HepG2 (cell line): ENCODE results near the gene LCN1. TPM values are rescaled to one million over a fixed set of nuclear protein-coding genes. Genes with fewer than 3 reads are reported as not detected.

Source experiments
- CCDC6 ChIP-seq: sonication (generic); formaldehyde crosslinking; IDR thresholded peaks from 2 replicates; pipeline ENCODE4 v1.8.1; 2022; ENCODE audit warnings: mild to moderate bottlenecking, missing genetic modification reagents, moderate library complexity
- DMAP1 ChIP-seq: IDR thresholded peaks from 2 replicates; pipeline ENCODE4 v1.6.1; 2016
- DNMT1 ChIP-seq: sonication (generic); formaldehyde crosslinking; IDR thresholded peaks from 2 replicates; pipeline ENCODE4 v1.5.1; 2020; ENCODE audit warnings: mild to moderate bottlenecking, missing genetic modification reagents
- FOXA1 ChIP-seq, 2 experiments: fragments of 450-650 bp in 1 of 2; sonication (generic) in 1 of 2; formaldehyde crosslinking in 1 of 2; IDR thresholded peaks; 2 replicates each; pipeline versions ENCODE4 v1.4.0 to v1.6.1; 2016 to 2020; ENCODE audit warnings: missing genetic modification reagents in 1 of 2
- HNF4A ChIP-seq: sonication (generic); formaldehyde crosslinking; IDR thresholded peaks from 2 replicates; pipeline ENCODE4 v1.4.0; 2020; ENCODE audit warnings: missing genetic modification reagents
- HNRNPK ChIP-seq: fragments of 200-400 bp; formaldehyde crosslinking; IDR thresholded peaks from 2 replicates; pipeline ENCODE4 v1.6.1; 2018; ENCODE audit warnings: low read length, low read depth, moderate library complexity, mild to moderate bottlenecking; ENCODE audit not compliant: poor library complexity, severe bottlenecking
- IRF2 ChIP-seq: IDR thresholded peaks from 2 replicates; pipeline ENCODE4 v1.6.1; 2018; ENCODE audit warnings: missing genetic modification reagents, missing compliant biosample characterization
- KMT2A ChIP-seq: sonication (generic); formaldehyde crosslinking; IDR thresholded peaks from 2 replicates; pipeline ENCODE4 v1.4.0; 2020; ENCODE audit warnings: missing genetic modification reagents
- NFIB ChIP-seq: sonication (generic); formaldehyde crosslinking; IDR thresholded peaks from 2 replicates; pipeline ENCODE4 v1.9.0; 2021; ENCODE audit warnings: missing genetic modification reagents, mild to moderate bottlenecking, borderline replicate concordance
- NKX3-1 ChIP-seq: sonication (generic); formaldehyde crosslinking; IDR thresholded peaks from 2 replicates; pipeline ENCODE4 v1.5.0; 2020; ENCODE audit warnings: missing genetic modification reagents
- PCBP1 ChIP-seq: fragments of 200-400 bp; formaldehyde crosslinking; IDR thresholded peaks from 2 replicates; pipeline ENCODE4 v1.6.1; 2017; ENCODE audit warnings: mild to moderate bottlenecking, low read depth, low read length, borderline replicate concordance
- RFXAP ChIP-seq: sonication (generic); formaldehyde crosslinking; IDR thresholded peaks from 2 replicates; pipeline ENCODE4 v1.4.0; 2020; ENCODE audit warnings: missing genetic modification reagents, borderline replicate concordance
- SOX13 ChIP-seq, 3 experiments: fragments of 450-650 bp in 1 of 3; sonication (generic) in 1 of 3; formaldehyde crosslinking in 1 of 3; IDR thresholded peaks in 2 of 3; conservative IDR thresholded peaks in 1 of 3; 2 replicates each; pipeline versions ENCODE4 v1.5.0 to v1.6.1; 2016 to 2020; ENCODE audit warnings: antibody characterized with exemption in 1 of 3, mild to moderate bottlenecking in 1 of 3, missing compliant biosample characterization in 1 of 3, missing genetic modification reagents in 1 of 3, moderate library complexity in 1 of 3
- ZFY ChIP-seq: sonication (generic); formaldehyde crosslinking; IDR thresholded peaks from 2 replicates; pipeline ENCODE4 v1.4.0; 2020; ENCODE audit warnings: missing genetic modification reagents
- ZMYM3 ChIP-seq: sonication (generic); formaldehyde crosslinking; IDR thresholded peaks from 2 replicates; pipeline ENCODE4 v1.5.1; 2020; ENCODE audit warnings: mild to moderate bottlenecking, missing genetic modification reagents
- ZNF138 ChIP-seq: sonication (generic); formaldehyde crosslinking; IDR thresholded peaks from 2 replicates; pipeline ENCODE4 v1.5.0; 2020; ENCODE audit warnings: mild to moderate bottlenecking, low read depth, missing genetic modification reagents
- ZNF235 ChIP-seq: sonication (generic); formaldehyde crosslinking; IDR thresholded peaks from 2 replicates; pipeline ENCODE4 v1.8.1; 2023; ENCODE audit warnings: mild to moderate bottlenecking, missing genetic modification reagents, borderline replicate concordance
- ZNF331 ChIP-seq: sonication (generic); formaldehyde crosslinking; IDR thresholded peaks from 2 replicates; pipeline ENCODE4 v1.4.0; 2020; ENCODE audit warnings: missing genetic modification reagents
- ZNF678 ChIP-seq: sonication (generic); formaldehyde crosslinking; IDR thresholded peaks from 2 replicates; pipeline ENCODE4 v1.4.0; 2020; ENCODE audit warnings: mild to moderate bottlenecking, missing genetic modification reagents
- polyA plus RNA-seq, 8 experiments: library from polyadenylated mRNA; depleted of rRNA in 3 of 8; stranded (reverse) in 7 of 8; unstranded in 1 of 8; fragments of >200 nt; fragmentation: Illumina TruSeq in 4 of 8; extraction: Trizol in 4 of 8; gene quantifications; 2 replicates each; pipeline versions ENCODE4 v1.2.1 to v1.2.3, GENCODE V29; 2011 to 2016; ENCODE audit warnings: low read depth in 4 of 8, missing spikeins in 1 of 8, mixed read lengths in 1 of 8; ENCODE audit not compliant: insufficient read depth in 1 of 8
- total RNA-seq, 5 experiments: library from RNA; depleted of rRNA; stranded (reverse); fragments of >200 nt; fragmentation: Illumina TruSeq; extraction: Trizol; gene quantifications; 2 replicates each; pipeline ENCODE4 v1.2.3, GENCODE V29; 2016; ENCODE audit warnings: low read depth in 1 of 5
- TF ChIP-seq, protein P1 (sequence below): sonication (generic); formaldehyde crosslinking; IDR thresholded peaks from 2 replicates; pipeline ENCODE4 v1.5.1; 2020; ENCODE audit warnings: mild to moderate bottlenecking, missing genetic modification reagents, moderate library complexity
- TF ChIP-seq, protein P2 (sequence below): sonication (generic); formaldehyde crosslinking; IDR thresholded peaks from 2 replicates; pipeline ENCODE4 v1.4.0; 2020; ENCODE audit warnings: missing genetic modification reagents
- TF ChIP-seq, protein P3 (sequence below): sonication (generic); formaldehyde crosslinking; IDR thresholded peaks from 2 replicates; pipeline ENCODE4 v1.8.0; 2022; ENCODE audit warnings: mild to moderate bottlenecking, missing genetic modification reagents, borderline replicate concordance
- TF ChIP-seq, protein P4 (sequence below): IDR thresholded peaks from 2 replicates; pipeline ENCODE4 v1.6.1; 2016
- TF ChIP-seq, protein P5 (sequence below): sonication (generic); formaldehyde crosslinking; IDR thresholded peaks from 2 replicates; pipeline ENCODE4 v1.8.0; 2022; ENCODE audit warnings: low read depth, missing genetic modification reagents

The LCN1 gene
- total and polyA plus RNA-seq, 2 of the 13 experiments (the other 11 are each of a cell fraction or from before 2014, with no cell fraction given): not detected

DNA sequence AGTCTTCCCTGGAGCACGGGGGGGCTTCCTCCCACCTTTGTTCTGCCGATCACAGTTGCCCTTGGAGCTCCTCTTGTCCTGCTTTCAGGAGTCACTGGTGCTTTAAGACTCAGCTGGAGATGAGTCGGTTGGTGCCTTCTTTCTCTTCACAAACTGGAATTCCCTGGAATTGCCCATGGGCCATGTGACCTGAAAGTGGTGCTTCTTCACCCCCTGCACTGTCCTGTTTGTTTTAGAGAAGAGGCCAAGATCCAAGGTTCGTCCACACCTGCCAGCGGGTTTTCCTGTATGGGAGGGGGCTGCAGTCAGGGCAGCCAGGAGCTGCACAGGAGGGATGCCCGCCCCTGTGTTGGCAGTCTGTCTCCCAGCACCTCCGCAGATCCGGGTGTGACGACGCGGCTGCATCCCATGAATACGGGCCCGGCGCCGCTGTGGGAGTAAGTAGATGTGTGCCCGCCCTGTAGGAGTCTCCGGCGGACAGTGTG lies 30.2 kb upstream of the LCN1 start (continued):
- 0 out of 2 replicates have a peak, but pooled peaks have one; percentile 10 for TF ChIP-seq RFXAP (CRISPR knock-in tag)
- no peak for TF ChIP-seq CCDC6 (CRISPR knock-in tag)
- TF ChIP-seq, protein P1, sequence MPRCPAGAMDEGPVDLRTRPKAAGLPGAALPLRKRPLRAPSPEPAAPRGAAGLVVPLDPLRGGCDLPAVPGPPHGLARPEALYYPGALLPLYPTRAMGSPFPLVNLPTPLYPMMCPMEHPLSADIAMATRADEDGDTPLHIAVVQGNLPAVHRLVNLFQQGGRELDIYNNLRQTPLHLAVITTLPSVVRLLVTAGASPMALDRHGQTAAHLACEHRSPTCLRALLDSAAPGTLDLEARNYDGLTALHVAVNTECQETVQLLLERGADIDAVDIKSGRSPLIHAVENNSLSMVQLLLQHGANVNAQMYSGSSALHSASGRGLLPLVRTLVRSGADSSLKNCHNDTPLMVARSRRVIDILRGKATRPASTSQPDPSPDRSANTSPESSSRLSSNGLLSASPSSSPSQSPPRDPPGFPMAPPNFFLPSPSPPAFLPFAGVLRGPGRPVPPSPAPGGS: no peak
- TF ChIP-seq SOX13 (IDR thresholded peaks at IDR 0.05): no peak
- TF ChIP-seq SOX13 (CRISPR knock-in tag; conservative IDR thresholded peaks at IDR 0.05 in 1 of 2, IDR thresholded peaks at IDR 0.05 in 1 of 2): 0 out of 4 replicates have a peak, but pooled peaks of 1 of the 2 experiments have one; percentile 39
- TF ChIP-seq IRF2 (CRISPR knock-in tag): peak; percentile 52; the same call in 1 of the 2 replicates
- TF ChIP-seq PCBP1: no peak
- TF ChIP-seq, protein P2, sequence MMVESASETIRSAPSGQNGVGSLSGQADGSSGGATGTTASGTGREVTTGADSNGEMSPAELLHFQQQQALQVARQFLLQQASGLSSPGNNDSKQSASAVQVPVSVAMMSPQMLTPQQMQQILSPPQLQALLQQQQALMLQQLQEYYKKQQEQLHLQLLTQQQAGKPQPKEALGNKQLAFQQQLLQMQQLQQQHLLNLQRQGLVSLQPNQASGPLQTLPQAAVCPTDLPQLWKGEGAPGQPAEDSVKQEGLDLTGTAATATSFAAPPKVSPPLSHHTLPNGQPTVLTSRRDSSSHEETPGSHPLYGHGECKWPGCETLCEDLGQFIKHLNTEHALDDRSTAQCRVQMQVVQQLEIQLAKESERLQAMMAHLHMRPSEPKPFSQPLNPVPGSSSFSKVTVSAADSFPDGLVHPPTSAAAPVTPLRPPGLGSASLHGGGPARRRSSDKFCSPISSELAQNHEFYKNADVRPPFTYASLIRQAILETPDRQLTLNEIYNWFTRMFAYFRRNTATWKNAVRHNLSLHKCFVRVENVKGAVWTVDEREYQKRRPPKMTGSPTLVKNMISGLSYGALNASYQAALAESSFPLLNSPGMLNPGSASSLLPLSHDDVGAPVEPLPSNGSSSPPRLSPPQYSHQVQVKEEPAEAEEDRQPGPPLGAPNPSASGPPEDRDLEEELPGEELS (CRISPR knock-in tag): peak; percentile 51; the same call in 1 of the 2 replicates
- TF ChIP-seq, protein P3, sequence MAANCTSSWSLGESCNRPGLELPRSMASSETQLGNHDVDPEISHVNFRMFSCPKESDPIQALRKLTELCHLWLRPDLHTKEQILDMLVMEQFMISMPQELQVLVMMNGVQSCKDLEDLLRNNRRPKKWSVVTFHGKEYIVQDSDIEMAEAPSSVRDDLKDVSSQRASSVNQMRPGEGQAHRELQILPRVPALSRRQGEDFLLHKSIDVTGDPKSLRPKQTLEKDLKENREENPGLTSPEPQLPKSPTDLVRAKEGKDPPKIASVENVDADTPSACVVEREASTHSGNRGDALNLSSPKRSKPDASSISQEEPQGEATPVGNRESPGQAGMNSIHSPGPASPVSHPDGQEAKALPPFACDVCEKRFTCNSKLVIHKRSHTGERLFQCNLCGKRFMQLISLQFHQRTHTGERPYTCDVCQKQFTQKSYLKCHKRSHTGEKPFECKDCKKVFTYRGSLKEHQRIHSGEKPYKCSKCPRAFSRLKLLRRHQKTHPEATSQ: no peak
- 0 out of 2 replicates have a peak, but pooled peaks have one; percentile 50 for TF ChIP-seq ZFY (CRISPR knock-in tag)
- TF ChIP-seq ZMYM3 (CRISPR knock-in tag): peak; percentile 35; the same call in 1 of the 2 replicates
- TF ChIP-seq NKX3-1 (CRISPR knock-in tag): 0 out of 2 replicates have a peak, but pooled peaks have one; percentile 45
- peak; percentile 67; the same call in 1 of the 2 replicates for TF ChIP-seq KMT2A (CRISPR knock-in tag)
- TF ChIP-seq ZNF678 (CRISPR knock-in tag): no peak
- TF ChIP-seq HNRNPK: no peak
- TF ChIP-seq ZNF138 (CRISPR knock-in tag): no peak
- TF ChIP-seq DMAP1: peak; percentile 53
- peak; percentile 68; the same call in 1 of the 2 replicates for TF ChIP-seq ZNF331
- TF ChIP-seq, protein P4, sequence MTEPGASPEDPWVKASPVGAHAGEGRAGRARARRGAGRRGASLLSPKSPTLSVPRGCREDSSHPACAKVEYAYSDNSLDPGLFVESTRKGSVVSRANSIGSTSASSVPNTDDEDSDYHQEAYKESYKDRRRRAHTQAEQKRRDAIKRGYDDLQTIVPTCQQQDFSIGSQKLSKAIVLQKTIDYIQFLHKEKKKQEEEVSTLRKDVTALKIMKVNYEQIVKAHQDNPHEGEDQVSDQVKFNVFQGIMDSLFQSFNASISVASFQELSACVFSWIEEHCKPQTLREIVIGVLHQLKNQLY (CRISPR knock-in tag): peak; percentile 73; the same call in 1 of the 2 replicates
- no peak for TF ChIP-seq FOXA1 (IDR thresholded peaks at IDR 0.05)
- peak; percentile 78 for TF ChIP-seq FOXA1 (CRISPR knock-in tag; IDR thresholded peaks at IDR 0.05)
- TF ChIP-seq HNF4A (CRISPR knock-in tag): peak; percentile 91
- TF ChIP-seq DNMT1 (CRISPR knock-in tag): no peak
- no peak for TF ChIP-seq NFIB
- no peak for TF ChIP-seq ZNF235 (CRISPR knock-in tag)
- TF ChIP-seq, protein P5, sequence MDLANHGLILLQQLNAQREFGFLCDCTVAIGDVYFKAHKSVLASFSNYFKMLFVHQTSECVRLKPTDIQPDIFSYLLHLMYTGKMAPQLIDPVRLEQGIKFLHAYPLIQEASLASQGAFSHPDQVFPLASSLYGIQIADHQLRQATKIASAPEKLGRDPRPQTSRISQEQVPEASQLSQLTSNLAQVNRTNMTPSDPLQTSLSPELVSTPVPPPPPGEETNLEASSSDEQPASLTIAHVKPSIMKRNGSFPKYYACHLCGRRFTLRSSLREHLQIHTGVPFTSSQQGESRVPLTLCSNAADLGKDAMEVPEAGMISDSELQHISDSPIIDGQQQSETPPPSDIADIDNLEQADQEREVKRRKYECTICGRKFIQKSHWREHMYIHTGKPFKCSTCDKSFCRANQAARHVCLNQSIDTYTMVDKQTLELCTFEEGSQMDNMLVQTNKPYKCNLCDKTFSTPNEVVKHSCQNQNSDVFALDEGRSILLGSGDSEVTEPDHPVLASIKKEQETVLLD (CRISPR knock-in tag): no peak
